WTC11 (cell line): Measurements from ENCODE around the gene OBSCN.

Experiments used
- CTCF ChIP-seq: fragments of 200-600 bp; IDR thresholded peaks from 2 replicates; pipeline ENCODE4 v1.8.0; 2022; ENCODE audit warnings: antibody characterized with exemption
- E2F5 ChIP-seq: sonication (generic); formaldehyde crosslinking; IDR thresholded peaks from 2 replicates; pipeline ENCODE4 v1.8.1; 2022; ENCODE audit warnings: mild to moderate bottlenecking, moderate library complexity, missing genetic modification reagents
- FOXP1 ChIP-seq: sonication (generic); formaldehyde crosslinking; IDR thresholded peaks from 2 replicates; pipeline ENCODE4 v1.8.0; 2022; ENCODE audit warnings: missing genetic modification reagents, mild to moderate bottlenecking, moderate library complexity, borderline replicate concordance
- SMAD4 ChIP-seq: sonication (generic); formaldehyde crosslinking; IDR thresholded peaks from 2 replicates; pipeline ENCODE4 v1.8.0; 2022; ENCODE audit warnings: mild to moderate bottlenecking, missing genetic modification reagents
- USF1 ChIP-seq: sonication (generic); formaldehyde crosslinking; IDR thresholded peaks from 2 replicates; pipeline ENCODE4 v1.8.0; 2022; ENCODE audit warnings: mild to moderate bottlenecking, missing genetic modification reagents

DNA sequence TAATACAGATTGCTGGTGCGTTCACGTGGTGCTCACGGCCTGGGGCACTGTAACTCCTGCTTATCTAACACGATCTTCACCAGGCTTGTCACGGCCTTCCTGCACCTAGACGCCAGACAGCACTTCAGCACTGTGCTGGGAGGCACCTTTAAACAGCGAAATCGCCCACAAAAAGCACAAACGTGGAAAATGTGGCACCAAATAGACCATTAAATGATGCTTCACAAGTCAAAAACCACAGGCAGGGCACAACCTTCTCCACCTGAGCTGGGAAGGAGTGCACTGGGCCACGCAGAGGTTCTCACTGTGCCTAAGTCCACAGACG is 22.2 kb upstream of the OBSCN start:
- TF ChIP-seq E2F5 (CRISPR knock-in tag) (no peak), SMAD4 (CRISPR knock-in tag) (no peak), CTCF (no peak), FOXP1 (CRISPR knock-in tag) (no peak), USF1 (CRISPR knock-in tag) (no peak)
